Esophagus (tissue), 2 donors: Measurements from ENCODE around the gene TNS1. TPM values are rescaled to one million over a fixed set of nuclear protein-coding genes. Genes with fewer than 3 reads are reported as not detected.

Experiments
- H3K27ac ChIP-seq, 2 donors: one replicate each; pipeline ENCODE4 v1.5.1; 2013; ENCODE audit warnings: low read depth in 2 of 2, mild to moderate bottlenecking in 2 of 2, inconsistent platforms in 1 of 2, low read length in 1 of 2, moderate library complexity in 1 of 2
- H3K27me3 ChIP-seq, 2 donors: one replicate each; pipeline ENCODE4 v1.6.1; 2013; ENCODE audit warnings: low read length in 2 of 2, control low read depth in 1 of 2, mild to moderate bottlenecking in 1 of 2; ENCODE audit not compliant: insufficient read depth in 2 of 2, control insufficient read depth in 1 of 2
- H3K36me3 ChIP-seq, 2 donors: one replicate each; pipeline ENCODE4 v1.6.1; 2013; ENCODE audit warnings: low read length in 1 of 2; ENCODE audit not compliant: control insufficient read depth in 2 of 2, insufficient read depth in 2 of 2
- H3K4me1 ChIP-seq, 2 donors: one replicate each; pipeline ENCODE4 v1.6.1; 2013; ENCODE audit warnings: low read length in 1 of 2; ENCODE audit not compliant: control insufficient read depth in 2 of 2, insufficient read depth in 2 of 2
- H3K4me3 ChIP-seq, 2 donors: one replicate each; pipeline ENCODE4 v1.5.1; 2013; ENCODE audit warnings: low read length in 2 of 2, mild to moderate bottlenecking in 2 of 2, low read depth in 1 of 2, moderate library complexity in 1 of 2
- H3K9me3 ChIP-seq, 2 donors: one replicate each; pipeline ENCODE4 v1.6.1; 2013; ENCODE audit warnings: mild to moderate bottlenecking in 2 of 2, low read depth in 1 of 2, low read length in 1 of 2, moderate library complexity in 1 of 2; ENCODE audit not compliant: control insufficient read depth in 2 of 2, insufficient read depth in 1 of 2
- WGBS, 2 donors: extraction: QIAGEN DNeasy Blood & Tissue Kit; methylation state at CpG; one replicate each; pipeline ENCODE4 v1.1.7; 2013; 5-methylcytosine and 5-hydroxymethylcytosine counted together
- polyA plus RNA-seq, 2 donors: library from polyadenylated mRNA; stranded (reverse); fragments of 200-250 nt; gene quantifications; one replicate each; pipeline ENCODE4 v1.2.3, GENCODE V29; 2013
- donor health status: healthy with polysubstance abuse.
- donor health status: Bipolar disorder and iron deficiency.

TNS1 gene
- polyA plus RNA-seq, 2 donors: 28.3 to 39.0 TPM

DNA sequence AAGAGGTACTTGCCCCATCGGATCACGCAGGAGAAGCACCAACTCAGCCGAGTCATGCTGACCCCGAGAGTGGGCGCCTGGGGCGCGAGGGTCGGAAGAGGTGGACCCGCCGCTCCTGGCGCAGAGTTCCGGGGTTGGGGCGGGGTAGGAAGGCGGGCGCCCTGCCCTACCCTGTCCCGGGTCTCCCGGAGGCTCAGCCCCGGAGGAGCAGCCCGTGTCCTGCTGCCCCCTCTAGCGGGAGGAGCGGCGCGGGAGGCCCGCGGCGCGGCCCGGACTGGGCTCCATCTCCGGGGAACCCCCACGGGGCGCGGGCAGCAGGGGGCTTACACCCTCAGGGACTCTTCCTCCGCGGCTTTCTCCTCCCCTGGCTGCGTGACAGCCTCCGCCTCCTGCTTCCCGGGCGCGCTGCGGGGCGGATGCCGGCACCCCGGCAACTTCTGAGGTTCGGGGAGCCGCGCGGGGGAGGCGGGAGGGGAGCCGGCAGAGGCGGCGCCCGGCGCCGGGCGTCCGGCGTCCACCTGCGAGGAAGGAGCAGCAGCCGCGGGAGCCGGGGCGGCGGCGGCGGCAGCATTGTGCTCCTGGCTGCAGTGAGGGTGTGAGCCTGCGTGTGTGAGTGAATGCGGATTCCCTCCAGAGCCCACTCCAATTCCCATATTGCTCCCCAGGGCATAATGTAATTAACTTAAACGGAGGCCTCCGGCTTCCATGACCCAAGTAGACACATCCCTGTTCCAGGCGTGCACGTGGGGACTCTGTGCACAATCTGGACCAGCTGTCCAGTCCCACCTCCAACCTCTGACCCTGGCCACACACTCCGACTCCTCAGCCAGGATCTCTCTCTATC, 7.6 kb upstream of the TNS1 start:
- WGBS, 2 donors: 2 to 4% methylated on average over 44 to 72 of the region's 72 CpGs
- Histone ChIP-seq H3K36me3 (no peaks in the 10 kb centered on the region), H3K4me1 (peaks cover 0 to 9% of the 10 kb centered on the region in 2 donors), H3K27ac (peak overlapping the region in 1 of 2 donors; percentile 63), H3K9me3 (no peaks in the 10 kb centered on the region), H3K4me3 (peak overlapping the region; percentile 48 to 50), H3K27me3 (no peaks in the 10 kb centered on the region)

DNA sequence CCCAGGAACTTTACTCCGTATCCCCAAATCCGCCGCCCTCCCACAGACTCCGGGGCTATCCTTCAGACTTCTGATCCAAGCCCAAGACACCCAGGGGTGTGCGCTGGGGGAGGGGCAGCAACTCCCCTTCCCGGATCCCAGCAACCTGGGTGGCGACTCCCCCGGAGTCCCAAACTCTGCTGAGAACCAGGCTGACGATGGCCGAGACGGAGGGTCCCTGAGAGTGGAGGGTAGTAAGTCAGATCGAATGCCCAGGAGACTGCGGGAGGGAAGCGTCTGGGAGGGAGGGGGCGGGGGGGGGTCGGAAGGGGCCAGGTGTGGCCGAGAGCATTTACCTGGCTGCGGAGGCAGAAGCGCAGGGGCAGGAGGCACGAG, 7.0 kb upstream of the TNS1 start:
- Histone ChIP-seq H3K9me3 (no peaks in the 10 kb centered on the region), H3K4me1 (peaks cover 0 to 9% of the 10 kb centered on the region in 2 donors), H3K27me3 (no peaks in the 10 kb centered on the region), H3K27ac (peak overlapping the region in 1 of 2 donors; percentile 63), H3K36me3 (no peaks in the 10 kb centered on the region), H3K4me3 (peak overlapping the region; percentile 48 to 50)
- whole genome bisulfite sequencing, 2 donors: 2 to 3% methylated on average over 18 to 20 of the region's 20 CpGs

- WGBS, 2 donors: 14 to 19% methylated on average over 8 of the region's 8 CpGs
- Histone ChIP-seq H3K27ac (no peak overlapping the region), H3K4me3 (peak overlapping the region; percentile 48 to 50), H3K36me3 (no peaks in the 10 kb centered on the region), H3K27me3 (no peaks in the 10 kb centered on the region), H3K9me3 (no peaks in the 10 kb centered on the region), H3K4me1 (peaks cover 0 to 9% of the 10 kb centered on the region in 2 donors)
Measured at GRCh38 chr2:218009231-218009630, 6.4 kb upstream of the TNS1 start.

GRCh38 chr2:218008060-218009040, 5.6 kb upstream of the TNS1 start:
- Histone ChIP-seq H3K4me3 (no peak overlapping the region), H3K36me3 (no peaks in the 10 kb centered on the region), H3K27ac (no peak overlapping the region), H3K9me3 (no peaks in the 10 kb centered on the region), H3K27me3 (no peaks in the 10 kb centered on the region), H3K4me1 (peaks cover 0 to 14% of the 10 kb centered on the region in 2 donors)
- WGBS, 2 donors: 48 to 59% methylated on average over 12 of the region's 12 CpGs

DNA sequence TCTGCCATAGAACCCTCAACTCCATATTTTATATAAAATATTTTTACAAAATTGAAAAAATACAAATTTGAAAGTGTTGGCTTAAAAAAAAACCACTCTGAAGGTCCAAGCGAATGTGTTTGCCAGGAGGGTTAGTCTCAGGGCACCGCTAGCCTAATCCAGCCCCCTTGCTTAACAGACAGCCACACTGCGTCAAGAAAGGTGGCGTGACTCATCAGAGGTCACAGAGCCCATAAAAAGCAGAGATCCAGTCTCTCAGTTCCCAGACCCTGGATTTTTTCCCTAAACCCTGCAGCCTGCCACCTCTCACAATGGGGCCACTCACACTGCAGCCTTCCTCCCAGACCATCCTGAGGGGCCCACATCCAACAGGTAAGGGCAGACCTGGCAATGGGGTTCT, 3.9 kb upstream of the TNS1 start:
- H3K4me3 ChIP-seq: no peak overlapping the region
- H3K4me1 ChIP-seq: peaks cover 4 to 18% of the 10 kb centered on the region in 2 donors
- 58 to 67% methylated on average over 4 of the region's 4 CpGs for WGBS, 2 donors
- H3K27me3 ChIP-seq: no peaks in the 10 kb centered on the region
- H3K9me3 ChIP-seq: no peaks in the 10 kb centered on the region
- H3K27ac ChIP-seq: no peak overlapping the region
- H3K36me3 ChIP-seq: no peaks in the 10 kb centered on the region

DNA sequence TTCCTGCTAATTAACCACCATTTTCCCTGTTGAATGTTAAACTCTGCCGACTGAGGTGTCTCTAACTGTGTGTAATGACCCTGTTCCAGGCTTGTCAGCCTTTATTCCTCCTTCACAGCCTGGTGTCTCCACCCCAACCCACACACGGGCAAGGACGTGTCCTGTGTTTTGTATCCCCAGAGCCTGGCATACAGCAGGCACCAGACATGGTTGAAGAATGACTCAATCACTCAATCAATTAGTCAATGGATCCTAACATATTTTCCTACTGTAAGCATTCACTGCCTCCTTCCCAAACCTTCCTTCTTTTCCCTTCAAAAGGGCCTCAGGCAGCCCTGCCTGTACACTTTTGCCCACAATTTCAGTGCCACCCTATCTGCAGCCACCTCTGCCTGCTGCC, 2.7 kb upstream of the TNS1 start:
- Histone ChIP-seq H3K27ac (peak overlapping the region in 1 of 2 donors; percentile 9), H3K4me3 (no peak overlapping the region), H3K36me3 (no peaks in the 10 kb centered on the region), H3K4me1 (peaks cover 4 to 15% of the 10 kb centered on the region in 2 donors), H3K9me3 (no peaks in the 10 kb centered on the region), H3K27me3 (no peaks in the 10 kb centered on the region)
- whole genome bisulfite sequencing, 2 donors: 49 to 64% methylated on average over 3 of the region's 3 CpGs

- Histone ChIP-seq H3K9me3 (no peaks in the 10 kb centered on the region), H3K4me3 (no peak overlapping the region), H3K27me3 (no peaks in the 10 kb centered on the region), H3K27ac (peak overlapping the region; percentile 9 to 46), H3K4me1 (peaks cover 4 to 15% of the 10 kb centered on the region in 2 donors), H3K36me3 (no peaks in the 10 kb centered on the region)
- 50 to 68% methylated on average over 4 of the region's 4 CpGs for WGBS, 2 donors
Measured at GRCh38 chr2:218005028-218005427, 2.2 kb upstream of the TNS1 start.

GRCh38 chr2:218003981-218004419, 1.2 kb upstream of the TNS1 start:
- Histone ChIP-seq H3K27ac (peak overlapping the region; percentile 47 to 69), H3K4me1 (peaks cover 4 to 15% of the 10 kb centered on the region in 2 donors), H3K9me3 (no peaks in the 10 kb centered on the region), H3K36me3 (no peaks in the 10 kb centered on the region), H3K27me3 (no peaks in the 10 kb centered on the region), H3K4me3 (no peak overlapping the region)
- WGBS, 2 donors: 37 to 39% methylated on average over 6 of the region's 6 CpGs

GRCh38 chr2:218003281-218003944, 618 bp upstream of the TNS1 start:
- Histone ChIP-seq H3K36me3 (no peaks in the 10 kb centered on the region), H3K4me1 (peaks cover 4 to 15% of the 10 kb centered on the region in 2 donors), H3K4me3 (peak overlapping the region in 1 of 2 donors; percentile 9), H3K9me3 (no peaks in the 10 kb centered on the region), H3K27ac (peak overlapping the region; percentile 58 to 69), H3K27me3 (no peaks in the 10 kb centered on the region)
- 27 to 33% methylated on average over 10 to 11 of the region's 11 CpGs for WGBS, 2 donors
